D721Med (cell line): ENCODE data around the gene NDUFA7.
"Not testable (repeated sequence)": the region's sequence is repeated elsewhere in the genome, so short reads cannot be mapped to it uniquely, and the experiment has no call there.

Source experiments
- DNase-seq: peaks from one replicate; pipeline ENCODE4 v3.0.0; 2011; ENCODE audit warnings: low spot score; ENCODE audit not compliant: insufficient read length
- FAIRE-seq: peaks from 2 replicates; lab custom pipeline; 2011; peaks lifted over from hg19 to GRCh38; lab: Jason Lieb, UNC
- TF ChIP-seq, protein P1 (sequence below): IDR thresholded peaks from 2 replicates; pipeline ENCODE4 v1.5.1; 2012; ENCODE audit warnings: mild to moderate bottlenecking, control low read depth; ENCODE audit not compliant: insufficient read depth; ENCODE audit errors: missing control alignments

The NDUFA7 gene

DNA sequence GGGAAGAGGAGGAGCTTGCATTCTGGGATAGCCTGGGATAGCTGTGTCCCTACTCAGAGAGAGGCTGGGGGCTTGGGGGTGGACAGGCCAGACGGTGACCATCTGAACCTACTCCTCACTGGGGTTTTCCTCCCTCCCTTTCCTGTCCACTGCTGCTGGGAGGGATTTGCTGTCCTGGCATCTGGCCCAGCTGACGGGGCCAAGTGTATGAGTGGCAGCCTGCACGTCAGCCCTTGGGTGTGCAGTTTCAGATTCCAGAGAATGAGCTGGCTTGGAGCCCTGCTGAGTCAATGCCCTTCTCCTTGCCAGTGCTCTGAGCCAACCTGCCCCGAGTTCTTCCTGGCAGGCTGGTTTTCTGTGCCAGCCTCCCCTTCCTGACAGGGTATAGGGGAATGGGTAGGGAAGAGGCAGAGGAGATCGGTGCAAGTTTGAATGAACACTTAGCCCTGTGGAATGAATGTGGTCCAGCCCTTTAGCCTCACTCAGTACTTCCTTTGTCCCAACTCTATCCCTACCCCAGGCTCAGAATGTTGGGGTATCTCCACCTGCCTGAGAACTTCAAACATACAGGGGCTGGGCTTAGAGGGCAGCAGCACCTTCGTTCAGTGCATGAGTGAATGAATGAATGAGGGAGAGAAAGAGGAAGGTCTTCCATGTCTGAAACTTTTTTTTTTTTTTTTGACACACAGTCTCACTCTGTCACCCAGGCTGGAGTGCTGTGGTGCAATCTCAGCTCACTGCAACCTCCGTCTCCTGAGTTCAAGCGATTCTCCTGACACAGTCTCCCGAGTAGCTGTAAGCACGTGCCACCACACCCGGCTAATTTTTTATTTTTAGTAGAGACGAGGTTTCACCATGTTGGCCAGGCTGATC, 41.0 kb upstream of the NDUFA7 start:
- TF ChIP-seq, protein P1, sequence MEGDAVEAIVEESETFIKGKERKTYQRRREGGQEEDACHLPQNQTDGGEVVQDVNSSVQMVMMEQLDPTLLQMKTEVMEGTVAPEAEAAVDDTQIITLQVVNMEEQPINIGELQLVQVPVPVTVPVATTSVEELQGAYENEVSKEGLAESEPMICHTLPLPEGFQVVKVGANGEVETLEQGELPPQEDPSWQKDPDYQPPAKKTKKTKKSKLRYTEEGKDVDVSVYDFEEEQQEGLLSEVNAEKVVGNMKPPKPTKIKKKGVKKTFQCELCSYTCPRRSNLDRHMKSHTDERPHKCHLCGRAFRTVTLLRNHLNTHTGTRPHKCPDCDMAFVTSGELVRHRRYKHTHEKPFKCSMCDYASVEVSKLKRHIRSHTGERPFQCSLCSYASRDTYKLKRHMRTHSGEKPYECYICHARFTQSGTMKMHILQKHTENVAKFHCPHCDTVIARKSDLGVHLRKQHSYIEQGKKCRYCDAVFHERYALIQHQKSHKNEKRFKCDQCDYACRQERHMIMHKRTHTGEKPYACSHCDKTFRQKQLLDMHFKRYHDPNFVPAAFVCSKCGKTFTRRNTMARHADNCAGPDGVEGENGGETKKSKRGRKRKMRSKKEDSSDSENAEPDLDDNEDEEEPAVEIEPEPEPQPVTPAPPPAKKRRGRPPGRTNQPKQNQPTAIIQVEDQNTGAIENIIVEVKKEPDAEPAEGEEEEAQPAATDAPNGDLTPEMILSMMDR, result no peak
- FAIRE-seq (no peak), DNase-seq (no peak)

DNA sequence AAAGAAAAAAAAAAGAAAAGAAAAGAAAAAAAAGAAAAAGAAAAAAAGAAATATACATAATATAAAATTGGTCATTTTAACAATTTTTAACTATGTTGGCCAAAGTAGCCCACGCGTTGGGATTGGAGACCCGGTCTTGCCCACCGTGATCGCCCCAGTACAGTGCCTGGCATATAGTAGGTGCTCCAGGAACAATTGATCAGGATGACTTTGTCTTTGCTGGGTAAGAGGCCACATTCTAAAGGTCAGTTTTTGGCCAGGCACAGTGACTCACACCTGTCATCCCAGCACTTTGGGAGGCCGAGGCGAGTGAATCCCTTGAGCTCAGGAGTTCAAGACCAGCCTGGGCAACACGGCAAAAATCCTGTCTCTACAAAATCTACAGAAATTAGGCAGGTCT, 39.0 kb upstream of the NDUFA7 start:
- FAIRE-seq, result no peak

DNA sequence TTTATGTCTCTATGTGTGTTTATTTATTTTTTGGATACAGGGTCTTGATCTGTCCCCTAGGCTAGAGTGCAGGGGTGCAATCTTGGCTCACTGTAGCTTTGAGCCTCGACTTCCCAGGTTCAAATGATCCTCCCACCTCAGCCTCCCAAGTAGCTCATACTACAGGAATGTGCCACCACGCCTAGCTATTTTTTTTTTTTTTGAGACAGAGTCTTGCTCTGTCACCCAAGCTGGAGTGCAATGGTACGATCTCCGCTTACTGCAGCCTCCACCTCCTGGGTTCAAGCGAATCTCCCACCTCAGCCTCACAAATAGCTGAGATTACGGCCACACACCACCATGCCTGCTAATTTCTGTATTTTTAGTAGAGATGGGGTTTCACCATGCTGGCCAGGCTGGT, 37.8 kb upstream of the NDUFA7 start:
- DNase-seq, result no peak
- TF ChIP-seq, protein P1, result no peak
- no peak for FAIRE-seq

More for the DNA sequence above, 39.0 kb upstream of the NDUFA7 start:
- DNase-seq, result no peak
- TF ChIP-seq, protein P1, result no peak

DNA sequence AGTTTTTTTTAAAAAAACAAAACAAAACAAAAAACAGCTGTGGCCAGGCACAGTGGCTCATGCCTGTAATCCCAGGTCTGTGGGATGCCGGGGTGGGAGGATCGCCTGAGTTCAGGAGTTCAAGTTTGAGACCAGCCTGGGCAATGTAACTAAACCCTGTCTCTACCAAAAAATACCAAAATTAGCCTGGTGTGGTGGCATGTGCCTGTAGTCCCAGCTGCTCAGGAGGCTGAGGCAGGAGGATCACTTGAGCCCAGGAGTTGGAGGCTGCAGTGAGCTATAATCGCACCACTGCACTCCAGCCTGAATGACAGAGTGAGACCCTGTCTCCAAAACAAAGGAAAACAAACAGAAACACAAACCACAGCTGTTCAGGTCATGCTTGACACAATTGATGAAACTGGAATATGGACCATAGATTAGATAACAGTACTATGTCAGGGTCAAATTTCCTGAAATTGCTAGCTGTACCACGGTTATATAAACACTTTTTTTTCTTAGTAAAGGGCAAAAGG, 35.9 kb upstream of the NDUFA7 start:
- no peak for FAIRE-seq
- TF ChIP-seq, protein P1, result no peak

DNA sequence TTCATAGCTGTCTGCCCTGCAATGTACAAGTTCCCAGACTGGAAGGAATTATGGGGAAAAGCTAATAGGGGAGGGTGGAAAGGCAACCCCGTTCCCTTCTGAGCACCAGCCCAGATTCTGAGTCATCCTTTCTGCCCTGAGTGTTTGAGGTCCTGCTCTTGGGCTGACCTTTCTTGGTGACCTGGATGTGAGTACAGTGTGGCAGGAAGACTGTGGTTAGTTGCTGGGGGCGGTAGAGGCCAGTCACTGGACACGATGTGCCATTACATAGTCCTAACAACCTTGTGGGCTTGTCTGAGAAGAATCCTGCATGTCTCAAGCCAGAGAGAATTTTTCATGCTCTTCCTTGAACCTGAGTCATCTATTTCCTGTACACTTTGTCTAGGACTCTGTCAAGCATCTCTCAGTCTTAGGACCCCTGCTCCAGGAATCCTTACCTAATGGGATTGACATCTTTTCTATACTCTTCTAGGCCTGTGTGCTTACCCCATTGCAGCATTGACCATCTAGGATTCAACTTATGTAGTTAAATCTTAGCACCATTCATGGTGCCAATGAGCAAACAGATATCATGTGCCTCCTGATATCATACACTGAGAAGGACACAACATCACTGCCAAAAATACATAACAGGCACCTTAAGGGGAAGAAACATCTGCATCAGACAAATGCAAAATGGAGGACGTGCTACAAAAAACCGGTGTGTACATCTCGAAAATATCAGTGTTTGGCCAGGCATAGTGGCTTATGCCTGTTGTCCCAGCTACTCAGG, 34.6 kb upstream of the NDUFA7 start:
- TF ChIP-seq, protein P1, result no peak
- FAIRE-seq, result no peak
- no peak for DNase-seq

More for the DNA sequence above, 35.9 kb upstream of the NDUFA7 start:
- DNase-seq, result no peak

DNA sequence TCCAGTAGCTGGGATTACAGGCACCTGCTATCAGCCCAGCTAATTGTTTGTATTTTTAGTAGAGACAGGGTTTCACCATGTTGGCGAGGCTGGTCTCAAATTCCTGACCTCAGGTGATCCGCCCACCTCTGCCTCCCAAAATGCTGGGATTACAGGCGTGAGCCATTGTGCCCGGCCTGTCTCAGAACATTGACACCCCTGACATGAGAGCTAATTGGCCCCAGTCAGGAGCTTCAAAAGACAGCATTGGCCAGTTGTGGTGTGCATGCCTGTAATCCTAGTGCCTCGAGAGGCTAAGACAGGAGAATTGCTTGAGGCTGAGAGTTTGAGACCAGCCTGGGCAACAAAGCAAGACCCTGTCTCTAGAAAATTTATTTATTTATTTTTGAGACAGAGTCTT, 31.7 kb upstream of the NDUFA7 start:
- FAIRE-seq, DNase-seq: not testable (repeated sequence)

GRCh38 chr19:8352134-8352827, 31.1 kb upstream of the NDUFA7 start:
- DNase-seq (no peak), FAIRE-seq (no peak)
- TF ChIP-seq, protein P1, result no peak

GRCh38 chr19:8349629-8350372, 28.6 kb upstream of the NDUFA7 start:
- FAIRE-seq, DNase-seq: not testable (repeated sequence)
